KMS-11 (cell line): Measurements from ENCODE around the gene ABTB1.

ENCODE experiments used
- H2AFZ ChIP-seq: fragments of 200-600 bp; sonication (generic); 2 replicates; pipeline ENCODE4 v1.6.1; 2016; ENCODE audit warnings: antibody characterized with exemption, mixed run types, low read depth
- H3K27ac ChIP-seq: fragments of 200-600 bp; sonication (generic); 2 replicates; pipeline ENCODE4 v1.6.1; 2016; ENCODE audit warnings: mild to moderate bottlenecking, mixed run types
- H3K27me3 ChIP-seq: fragments of 200-600 bp; sonication (generic); 2 replicates; pipeline ENCODE4 v1.6.1; 2017; ENCODE audit warnings: mild to moderate bottlenecking, low read depth, mixed run types, moderate library complexity; ENCODE audit not compliant: insufficient read depth
- H3K36me3 ChIP-seq: fragments of 200-600 bp; sonication (generic); 2 replicates; pipeline ENCODE4 v1.6.1; 2017; ENCODE audit warnings: mild to moderate bottlenecking, mixed run types; ENCODE audit not compliant: insufficient read depth
- H3K4me1 ChIP-seq: fragments of 200-600 bp; sonication (generic); 2 replicates; pipeline ENCODE4 v1.6.1; 2016; ENCODE audit warnings: mild to moderate bottlenecking, low read depth, mixed run types; ENCODE audit not compliant: poor library complexity, severe bottlenecking
- H3K4me2 ChIP-seq: fragments of 200-600 bp; sonication (generic); 2 replicates; pipeline ENCODE4 v1.7.0; 2016; ENCODE audit warnings: mild to moderate bottlenecking, mixed run types
- H3K4me3 ChIP-seq: fragments of 200-600 bp; sonication (generic); IDR thresholded peaks from 2 replicates; pipeline ENCODE4 v1.6.1; 2017; ENCODE audit warnings: low read depth, low read length, mixed read lengths; ENCODE audit not compliant: insufficient read depth
- H3K79me2 ChIP-seq: fragments of 200-600 bp; sonication (generic); 2 replicates; pipeline ENCODE4 v1.6.1; 2016; ENCODE audit warnings: low read depth, mixed run types; ENCODE audit not compliant: insufficient read depth
- H3K9ac ChIP-seq: fragments of 200-600 bp; sonication (generic); 2 replicates; pipeline ENCODE4 v1.6.1; 2016; ENCODE audit warnings: mild to moderate bottlenecking, mixed run types
- H4K20me1 ChIP-seq: fragments of 200-600 bp; sonication (generic); 2 replicates; pipeline ENCODE4 v1.6.1; 2016; ENCODE audit warnings: mild to moderate bottlenecking, mixed run types; ENCODE audit not compliant: insufficient read depth
- TF ChIP-seq, protein P1 (sequence below): fragments of 200-600 bp; sonication (generic); conservative IDR thresholded peaks from 2 replicates; pipeline ENCODE4 v1.6.1; 2017; ENCODE audit warnings: low read depth, mild to moderate bottlenecking, antibody characterized with exemption, low read length, moderate library complexity, mixed read lengths

The ABTB1 gene

GRCh38 chr3:127711896-127712295 is 39.1 kb downstream of the ABTB1 start:
- TF ChIP-seq, protein P1, sequence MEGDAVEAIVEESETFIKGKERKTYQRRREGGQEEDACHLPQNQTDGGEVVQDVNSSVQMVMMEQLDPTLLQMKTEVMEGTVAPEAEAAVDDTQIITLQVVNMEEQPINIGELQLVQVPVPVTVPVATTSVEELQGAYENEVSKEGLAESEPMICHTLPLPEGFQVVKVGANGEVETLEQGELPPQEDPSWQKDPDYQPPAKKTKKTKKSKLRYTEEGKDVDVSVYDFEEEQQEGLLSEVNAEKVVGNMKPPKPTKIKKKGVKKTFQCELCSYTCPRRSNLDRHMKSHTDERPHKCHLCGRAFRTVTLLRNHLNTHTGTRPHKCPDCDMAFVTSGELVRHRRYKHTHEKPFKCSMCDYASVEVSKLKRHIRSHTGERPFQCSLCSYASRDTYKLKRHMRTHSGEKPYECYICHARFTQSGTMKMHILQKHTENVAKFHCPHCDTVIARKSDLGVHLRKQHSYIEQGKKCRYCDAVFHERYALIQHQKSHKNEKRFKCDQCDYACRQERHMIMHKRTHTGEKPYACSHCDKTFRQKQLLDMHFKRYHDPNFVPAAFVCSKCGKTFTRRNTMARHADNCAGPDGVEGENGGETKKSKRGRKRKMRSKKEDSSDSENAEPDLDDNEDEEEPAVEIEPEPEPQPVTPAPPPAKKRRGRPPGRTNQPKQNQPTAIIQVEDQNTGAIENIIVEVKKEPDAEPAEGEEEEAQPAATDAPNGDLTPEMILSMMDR = no peak
- Histone ChIP-seq H4K20me1 (no peaks in the 10 kb centered on the region), H2AFZ (no peak overlapping the region), H3K4me2 (no peak overlapping the region), H3K36me3 (no peaks in the 10 kb centered on the region), H3K4me1 (peaks cover 10% of the 10 kb centered on the region), H3K79me2 (no peaks in the 10 kb centered on the region), H3K27me3 (no peaks in the 10 kb centered on the region), H3K27ac (no peak overlapping the region), H3K9ac (no peak overlapping the region), H3K4me3 (no peak overlapping the region)

DNA sequence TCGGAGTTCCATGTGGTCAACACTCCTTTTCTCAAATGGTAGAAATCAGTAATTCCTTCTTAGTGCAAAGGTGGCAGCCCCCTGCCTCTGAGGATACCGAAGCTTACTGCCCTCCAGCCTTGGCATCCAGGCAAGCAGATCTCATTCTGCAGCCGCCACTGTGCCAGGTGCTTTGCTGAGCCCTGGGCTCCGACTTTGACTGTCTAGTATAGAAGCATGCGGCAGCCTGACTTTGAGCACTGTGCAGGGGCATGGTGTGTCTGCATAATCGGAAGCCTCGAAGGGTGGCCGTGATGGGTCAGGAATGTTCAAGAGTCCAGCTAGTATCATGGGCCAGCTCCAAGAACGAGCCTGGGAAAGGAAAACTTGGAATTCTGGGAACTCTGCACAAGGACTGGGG is 39.7 kb downstream of the ABTB1 start:
- Histone ChIP-seq H2AFZ (no peak overlapping the region), H3K4me3 (no peak overlapping the region), H3K27me3 (no peaks in the 10 kb centered on the region), H3K36me3 (no peaks in the 10 kb centered on the region), H3K4me1 (peaks cover 15% of the 10 kb centered on the region), H3K4me2 (no peak overlapping the region), H4K20me1 (no peaks in the 10 kb centered on the region), H3K79me2 (no peaks in the 10 kb centered on the region), H3K9ac (no peak overlapping the region), H3K27ac (no peak overlapping the region)
- TF ChIP-seq, protein P1 = no peak

DNA sequence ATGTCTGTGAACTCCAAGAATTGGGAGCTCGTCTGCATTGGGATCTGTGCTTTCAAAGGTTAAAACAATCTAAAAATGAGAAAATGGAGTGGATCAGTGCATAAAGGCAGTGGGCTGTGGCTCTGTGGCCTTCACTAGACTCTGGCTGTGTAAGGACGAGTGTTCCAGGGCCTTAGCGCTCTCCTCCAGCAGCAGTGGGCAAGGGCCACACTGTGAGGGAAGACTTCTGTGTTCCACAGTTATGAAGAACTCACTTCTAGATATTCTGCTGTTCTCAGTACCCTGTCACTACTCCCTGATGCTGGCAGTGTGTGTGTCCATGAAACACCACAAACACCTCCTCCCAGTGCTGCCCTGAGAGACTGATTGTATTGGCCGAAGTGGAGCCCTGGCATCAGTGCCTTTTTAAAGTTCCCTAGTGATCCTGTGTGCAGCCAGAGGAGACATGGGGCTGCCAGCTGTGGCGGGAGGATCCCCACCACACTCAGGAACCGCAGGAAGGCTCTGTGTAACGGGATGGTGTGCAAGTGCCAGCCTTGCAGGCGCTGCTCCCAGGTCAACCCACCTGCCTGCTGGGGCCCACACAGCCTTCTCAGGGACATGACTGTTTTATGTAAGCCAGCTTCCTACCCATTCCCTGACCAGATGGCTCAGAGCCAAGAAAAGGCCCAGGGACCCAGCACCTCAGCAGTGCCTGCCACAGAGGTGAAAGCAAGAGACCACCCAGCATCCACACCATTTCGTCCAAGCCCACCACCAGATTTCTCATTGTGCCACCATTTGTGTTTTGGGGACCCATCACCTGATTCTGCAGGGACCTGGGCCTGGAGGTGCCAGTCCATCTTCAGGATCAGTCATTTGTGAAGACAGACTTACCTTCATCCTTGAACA is 40.4 kb downstream of the ABTB1 start:
- Histone ChIP-seq H3K79me2 (no peaks in the 10 kb centered on the region), H3K4me2 (no peak overlapping the region), H3K36me3 (no peaks in the 10 kb centered on the region), H3K4me3 (no peak overlapping the region), H4K20me1 (no peaks in the 10 kb centered on the region), H3K27me3 (no peaks in the 10 kb centered on the region), H2AFZ (no peak overlapping the region), H3K4me1 (peaks cover 22% of the 10 kb centered on the region), H3K9ac (no peak overlapping the region), H3K27ac (no peak overlapping the region)
- TF ChIP-seq, protein P1 = no peak

GRCh38 chr3:127714125-127714571 is 41.4 kb downstream of the ABTB1 start:
- Histone ChIP-seq H3K4me1 (peaks cover 32% of the 10 kb centered on the region), H3K27me3 (no peaks in the 10 kb centered on the region), H3K4me2 (no peak overlapping the region), H4K20me1 (no peaks in the 10 kb centered on the region), H3K79me2 (no peaks in the 10 kb centered on the region), H3K9ac (no peak overlapping the region), H2AFZ (no peak overlapping the region), H3K4me3 (no peak overlapping the region), H3K27ac (no peak overlapping the region), H3K36me3 (no peaks in the 10 kb centered on the region)
- TF ChIP-seq, protein P1 = no peak
